Trophoblast cell (in vitro differentiated cells and primary cell): ENCODE data around the gene SPINK4.

ENCODE experiments used
- DNase-seq, 2 donors: peaks; one replicate each; pipeline ENCODE4 v3.0.0-alpha.2; 2016
- H2AFZ ChIP-seq: 2 replicates; pipeline ENCODE4 v1.6.1; 2013; ENCODE audit warnings: low read length, moderate library complexity, mild to moderate bottlenecking; ENCODE audit not compliant: insufficient read depth, poor library complexity
- H2AK5ac ChIP-seq: 2 replicates; pipeline ENCODE4 v1.6.1; 2013; ENCODE audit warnings: mild to moderate bottlenecking, low read length
- H2BK120ac ChIP-seq: 2 replicates; pipeline ENCODE4 v1.6.1; 2013; ENCODE audit warnings: low read length, mild to moderate bottlenecking, moderate library complexity; ENCODE audit not compliant: insufficient read depth, poor library complexity
- H2BK12ac ChIP-seq: 2 replicates; pipeline ENCODE4 v1.6.1; 2013; ENCODE audit warnings: mild to moderate bottlenecking, low read length, moderate library complexity
- H2BK5ac ChIP-seq: 2 replicates; pipeline ENCODE4 v1.6.1; 2013; ENCODE audit warnings: low read length, low read depth, moderate library complexity, mild to moderate bottlenecking; ENCODE audit not compliant: poor library complexity
- H3K14ac ChIP-seq: 2 replicates; pipeline ENCODE4 v1.6.1; 2013; ENCODE audit warnings: mild to moderate bottlenecking, low read length
- H3K18ac ChIP-seq: 2 replicates; pipeline ENCODE4 v1.6.1; 2013; ENCODE audit warnings: mild to moderate bottlenecking, low read length
- H3K23ac ChIP-seq: 2 replicates; pipeline ENCODE4 v1.6.1; 2013; ENCODE audit warnings: low read length
- H3K27ac ChIP-seq: 2 replicates; pipeline ENCODE4 v1.5.1; 2013; ENCODE audit warnings: low read depth, mild to moderate bottlenecking, inconsistent platforms, low read length, moderate library complexity
- H3K27me3 ChIP-seq: 2 replicates; pipeline ENCODE4 v1.6.1; 2013; ENCODE audit warnings: inconsistent platforms, mild to moderate bottlenecking, low read length, moderate library complexity; ENCODE audit not compliant: insufficient read depth
- H3K36me3 ChIP-seq, 2 experiments: 1 replicate in 1 of 2; 2 replicates in 1 of 2; pipeline ENCODE4 v1.6.1; 2013; ENCODE audit warnings: low read length in 2 of 2, mild to moderate bottlenecking in 2 of 2, moderate library complexity in 1 of 2; ENCODE audit not compliant: insufficient read depth in 2 of 2, control insufficient read depth in 1 of 2
- H3K4ac ChIP-seq: 2 replicates; pipeline ENCODE4 v1.6.1; 2013; ENCODE audit warnings: low read depth, mild to moderate bottlenecking, low read length, moderate library complexity
- H3K4me1 ChIP-seq, 2 experiments: 1 replicate in 1 of 2; 2 replicates in 1 of 2; pipeline ENCODE4 v1.6.1; 2013; ENCODE audit warnings: low read length in 2 of 2, mild to moderate bottlenecking in 2 of 2, moderate library complexity in 1 of 2; ENCODE audit not compliant: insufficient read depth in 2 of 2, control insufficient read depth in 1 of 2
- H3K4me2 ChIP-seq: 2 replicates; pipeline ENCODE4 v1.6.1; 2013; ENCODE audit warnings: inconsistent platforms, mild to moderate bottlenecking, low read length, moderate library complexity
- H3K4me3 ChIP-seq: 2 replicates; pipeline ENCODE4 v1.5.1; 2013; ENCODE audit warnings: mild to moderate bottlenecking, low read depth, low read length, inconsistent platforms
- H3K79me1 ChIP-seq: one replicate; pipeline ENCODE4 v1.6.1; 2013; ENCODE audit warnings: low read length
- H3K79me2 ChIP-seq: 2 replicates; pipeline ENCODE4 v1.6.1; 2013; ENCODE audit warnings: low read length, mild to moderate bottlenecking; ENCODE audit not compliant: control insufficient read depth, insufficient read depth, poor library complexity
- H3K9ac ChIP-seq: 2 replicates; pipeline ENCODE4 v1.6.1; 2013; ENCODE audit warnings: mild to moderate bottlenecking, low read length
- H3K9me3 ChIP-seq: 2 replicates; pipeline ENCODE4 v1.6.1; 2013; ENCODE audit warnings: low read depth, mild to moderate bottlenecking, control low read depth, inconsistent platforms, low read length; ENCODE audit not compliant: insufficient read depth
- H4K12ac ChIP-seq: 2 replicates; pipeline ENCODE4 v1.6.1; 2013; ENCODE audit warnings: low read depth, mild to moderate bottlenecking, low read length, moderate library complexity
- H4K8ac ChIP-seq: 2 replicates; pipeline ENCODE4 v1.6.1; 2013; ENCODE audit warnings: low read depth, mild to moderate bottlenecking, low read length, moderate library complexity
- H4K91ac ChIP-seq: one replicate; pipeline ENCODE4 v1.6.1; 2013; ENCODE audit warnings: low read depth, mild to moderate bottlenecking, low read length, moderate library complexity
- WGBS: extraction: QIAGEN DNeasy Blood & Tissue Kit; methylation state at CpG from one replicate; pipeline ENCODE4 v1.1.7; 2013; ENCODE audit warnings: missing lambda C conversion rate; ENCODE audit not compliant: insufficient read length, insufficient coverage; ENCODE audit errors: extremely low coverage; 5-methylcytosine and 5-hydroxymethylcytosine counted together

The SPINK4 gene

DNA sequence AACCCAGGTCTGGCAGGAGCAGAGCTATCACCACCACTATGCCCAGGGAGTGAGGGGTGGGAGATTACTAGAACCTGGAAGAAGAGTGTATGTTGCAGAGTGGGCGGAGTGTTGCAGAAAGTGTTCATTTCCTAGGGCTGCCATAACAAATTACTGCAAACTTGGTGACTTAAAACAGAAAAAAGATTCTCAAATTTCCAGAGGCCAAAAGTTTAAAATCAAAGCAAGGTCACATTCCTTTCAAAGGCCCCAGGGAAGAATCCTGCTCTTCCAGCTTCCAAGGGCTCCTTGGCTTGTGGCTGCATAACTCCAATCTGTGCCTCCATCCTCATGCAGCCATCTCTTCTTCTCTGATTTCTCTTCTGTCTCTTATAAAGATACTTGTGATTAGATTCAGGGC lies 30.6 kb upstream of the SPINK4 start:
- H3K9me3 ChIP-seq, result no peaks in the 10 kb centered on the region
- no peak overlapping the region for H2BK5ac ChIP-seq
- no peaks in the 10 kb centered on the region for H3K79me2 ChIP-seq
- H3K79me1 ChIP-seq, result peaks cover 2% of the 10 kb centered on the region
- peak; percentile 16 to 70 for DNase-seq
- no peak overlapping the region for H4K91ac ChIP-seq
- no peak overlapping the region for H2AK5ac ChIP-seq
- H3K9ac ChIP-seq, result no peak overlapping the region
- no peak overlapping the region for H3K18ac ChIP-seq
- H3K36me3 ChIP-seq, result no peaks in the 10 kb centered on the region
- no peak overlapping the region for H3K4ac ChIP-seq
- H3K23ac ChIP-seq, result no peak overlapping the region
- peaks cover 9 to 14% of the 10 kb centered on the region in 2 experiments for H3K4me1 ChIP-seq
- no peak overlapping the region for H2BK120ac ChIP-seq
- no peak overlapping the region for H3K4me2 ChIP-seq
- H2AFZ ChIP-seq, result no peak overlapping the region
- no CpG with 5 or more reads among the region's 1 CpG for WGBS
- no peak overlapping the region for H3K27ac ChIP-seq
- H2BK12ac ChIP-seq, result no peak overlapping the region
- no peak overlapping the region for H4K8ac ChIP-seq
- no peak overlapping the region for H4K12ac ChIP-seq
- H3K14ac ChIP-seq, result no peak overlapping the region
- no peaks in the 10 kb centered on the region for H3K27me3 ChIP-seq
- H3K4me3 ChIP-seq, result no peak overlapping the region

DNA sequence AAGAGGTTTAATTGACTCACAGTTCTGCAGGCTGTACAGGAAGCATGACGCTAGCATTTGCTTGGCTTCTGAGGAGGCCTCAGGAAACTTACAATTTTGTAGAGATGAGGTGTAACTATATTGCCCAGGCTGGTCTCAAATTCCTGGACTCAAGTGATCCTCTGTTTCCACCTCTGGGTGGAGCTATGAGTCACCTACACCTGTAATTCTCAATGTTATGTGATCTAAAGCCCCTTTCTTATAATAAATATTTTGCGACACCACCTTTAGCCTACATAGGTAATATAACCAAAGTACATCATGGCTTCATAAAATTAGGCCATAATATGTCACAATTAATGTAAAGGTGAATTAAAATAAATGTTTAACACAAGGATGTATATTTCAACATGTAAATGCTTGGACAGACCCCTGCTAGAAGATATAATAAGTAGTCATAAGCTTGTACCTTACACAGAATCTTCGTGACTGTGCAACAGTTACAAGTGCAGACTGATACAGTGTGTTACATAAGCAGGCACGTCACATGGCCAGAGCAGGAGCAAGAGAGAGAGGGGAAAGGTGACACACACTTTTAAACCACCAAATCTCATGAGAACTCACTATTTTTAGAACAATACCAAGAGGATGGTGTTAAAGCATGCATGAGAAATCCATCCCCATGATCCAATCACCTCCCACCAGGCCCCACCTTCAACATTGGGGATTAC lies 29.8 kb upstream of the SPINK4 start:
- DNase-seq, result no peak
- no peak overlapping the region for H2AK5ac ChIP-seq
- H4K91ac ChIP-seq, result no peak overlapping the region
- H2BK12ac ChIP-seq, result no peak overlapping the region
- H2AFZ ChIP-seq, result no peak overlapping the region
- H3K9me3 ChIP-seq, result no peaks in the 10 kb centered on the region
- WGBS, result no CpG with 5 or more reads among the region's 4 CpGs
- no peak overlapping the region for H3K4me3 ChIP-seq
- H3K4ac ChIP-seq, result no peak overlapping the region
- H3K79me2 ChIP-seq, result no peaks in the 10 kb centered on the region
- no peak overlapping the region for H3K27ac ChIP-seq
- H3K23ac ChIP-seq, result no peak overlapping the region
- H3K79me1 ChIP-seq, result peaks cover 2% of the 10 kb centered on the region
- H3K27me3 ChIP-seq, result no peaks in the 10 kb centered on the region
- no peaks in the 10 kb centered on the region for H3K36me3 ChIP-seq
- H3K18ac ChIP-seq, result no peak overlapping the region
- H3K4me2 ChIP-seq, result no peak overlapping the region
- H4K12ac ChIP-seq, result no peak overlapping the region
- H3K4me1 ChIP-seq, result peaks cover 9 to 14% of the 10 kb centered on the region in 2 experiments
- H4K8ac ChIP-seq, result no peak overlapping the region
- no peak overlapping the region for H3K9ac ChIP-seq
- no peak overlapping the region for H3K14ac ChIP-seq
- no peak overlapping the region for H2BK5ac ChIP-seq
- H2BK120ac ChIP-seq, result no peak overlapping the region

DNA sequence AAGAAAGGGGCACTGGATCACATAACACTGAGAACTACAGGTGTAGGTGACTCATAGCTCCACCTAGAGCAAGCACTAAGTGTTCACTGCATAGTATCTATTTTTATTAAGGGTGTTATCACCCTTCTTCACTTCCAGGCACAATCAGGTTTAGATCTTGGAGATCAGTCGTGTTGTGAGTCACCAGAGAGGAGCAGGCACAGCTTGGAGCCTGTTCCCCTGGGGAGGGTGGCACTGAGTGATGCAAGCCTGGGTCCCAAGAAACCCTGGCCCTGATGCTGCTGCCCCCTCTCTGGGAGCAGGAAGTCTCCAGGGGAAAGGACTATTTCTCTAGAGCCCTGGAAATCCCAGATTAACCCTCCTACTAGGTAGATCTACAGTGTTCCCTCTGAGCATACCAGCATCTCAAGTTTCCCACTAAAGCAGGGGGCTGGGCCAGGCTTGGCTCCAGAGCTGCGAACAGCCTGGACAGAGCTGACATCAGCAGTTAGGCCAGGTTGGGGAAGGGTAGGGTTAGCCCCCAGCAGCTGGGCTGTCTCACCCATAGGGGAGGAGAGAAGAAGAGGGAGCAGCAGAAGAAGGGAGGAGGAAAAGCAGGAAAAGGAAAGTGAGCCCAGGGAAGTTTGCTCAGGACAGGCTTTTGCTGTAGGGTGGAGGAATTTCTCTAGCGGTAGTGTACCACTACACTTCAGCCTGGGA lies 28.1 kb upstream of the SPINK4 start:
- no peak overlapping the region for H3K4me2 ChIP-seq
- peaks cover 9 to 14% of the 10 kb centered on the region in 2 experiments for H3K4me1 ChIP-seq
- H4K8ac ChIP-seq, result no peak overlapping the region
- no peak overlapping the region for H3K27ac ChIP-seq
- no peak overlapping the region for H2BK5ac ChIP-seq
- H2BK12ac ChIP-seq, result no peak overlapping the region
- no peak overlapping the region for H3K4me3 ChIP-seq
- H4K91ac ChIP-seq, result no peak overlapping the region
- H3K4ac ChIP-seq, result no peak overlapping the region
- no peak overlapping the region for H3K9ac ChIP-seq
- H4K12ac ChIP-seq, result no peak overlapping the region
- no peak overlapping the region for H3K23ac ChIP-seq
- no peaks in the 10 kb centered on the region for H3K27me3 ChIP-seq
- H2BK120ac ChIP-seq, result no peak overlapping the region
- no peak overlapping the region for H3K14ac ChIP-seq
- no peaks in the 10 kb centered on the region for H3K36me3 ChIP-seq
- H3K9me3 ChIP-seq, result no peaks in the 10 kb centered on the region
- no peak overlapping the region for H2AFZ ChIP-seq
- peaks cover 2% of the 10 kb centered on the region for H3K79me1 ChIP-seq
- no CpG with 5 or more reads among the region's 3 CpGs for WGBS
- no peak overlapping the region for H3K18ac ChIP-seq
- H3K79me2 ChIP-seq, result no peaks in the 10 kb centered on the region
- no peak overlapping the region for H2AK5ac ChIP-seq
- DNase-seq, result peak; percentile 41 to 64

DNA sequence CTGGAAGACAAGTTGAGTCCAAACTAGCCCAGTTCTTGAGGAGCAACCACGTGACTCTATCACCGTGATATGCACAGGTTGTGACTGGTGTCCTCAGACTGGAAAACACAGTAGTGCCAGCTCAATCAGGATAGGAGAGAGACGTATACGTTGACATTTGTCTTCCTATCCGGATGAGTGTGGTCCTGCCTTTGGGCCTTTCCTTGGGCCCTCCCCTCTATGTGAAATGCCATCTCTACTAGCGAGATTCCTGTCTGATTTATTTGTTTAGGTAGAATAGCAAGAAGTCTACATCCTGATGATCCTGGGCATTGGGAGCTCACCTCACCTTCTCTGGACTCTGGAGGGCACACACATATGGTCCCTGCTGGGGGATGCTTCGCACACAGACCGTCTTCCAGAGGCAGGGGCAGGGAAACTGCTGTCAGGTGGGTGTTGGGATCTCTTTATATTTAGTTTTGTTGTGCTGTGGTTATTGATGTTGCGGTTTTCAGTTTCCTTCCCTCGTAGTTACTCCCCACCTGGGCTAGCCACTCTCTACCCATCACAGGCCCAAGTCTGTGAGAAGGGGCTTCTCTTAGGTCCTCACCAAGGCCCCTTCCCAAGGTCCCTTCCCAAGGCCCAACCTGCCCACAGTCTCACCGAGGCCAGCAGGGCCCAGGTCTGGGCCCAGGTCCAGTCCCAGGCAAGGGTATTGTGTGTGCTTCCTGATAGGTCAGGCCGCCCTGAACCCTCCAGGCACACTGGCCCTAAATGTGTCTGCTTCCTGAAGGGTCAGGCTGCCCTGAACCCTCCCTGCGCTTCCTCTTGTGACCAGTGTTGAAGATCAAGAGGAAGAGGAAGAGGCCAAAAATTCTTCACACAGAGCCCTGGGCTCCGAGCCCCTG lies 19.0 kb upstream of the SPINK4 start:
- no peak overlapping the region for H3K9ac ChIP-seq
- no peak overlapping the region for H4K12ac ChIP-seq
- H3K36me3 ChIP-seq, result no peaks in the 10 kb centered on the region
- H3K79me1 ChIP-seq, result no peaks in the 10 kb centered on the region
- no peak overlapping the region for H3K27ac ChIP-seq
- no peaks in the 10 kb centered on the region for H3K79me2 ChIP-seq
- no peak overlapping the region for H3K23ac ChIP-seq
- no CpG with 5 or more reads among the region's 14 CpGs for WGBS
- DNase-seq, result no peak
- no peak overlapping the region for H2BK5ac ChIP-seq
- H2AFZ ChIP-seq, result no peak overlapping the region
- no peak overlapping the region for H4K91ac ChIP-seq
- no peak overlapping the region for H2AK5ac ChIP-seq
- H3K14ac ChIP-seq, result no peak overlapping the region
- H3K9me3 ChIP-seq, result peaks cover 2% of the 10 kb centered on the region
- H3K4ac ChIP-seq, result no peak overlapping the region
- no peak overlapping the region for H2BK120ac ChIP-seq
- no peak overlapping the region for H2BK12ac ChIP-seq
- H3K4me2 ChIP-seq, result no peak overlapping the region
- no peak overlapping the region for H4K8ac ChIP-seq
- no peak overlapping the region for H3K18ac ChIP-seq
- no peak overlapping the region for H3K4me3 ChIP-seq
- no peaks in the 10 kb centered on the region for H3K27me3 ChIP-seq
- no peaks in the 10 kb centered on the region for H3K4me1 ChIP-seq
